Activated naive CD4-positive, alpha-beta T cell treated with Interleukin-2 at 50 U/mL for 16 hours (primary cell): ENCODE data around the gene OR51B2.
"Not testable (repeated sequence)": the region's sequence is repeated elsewhere in the genome, so short reads cannot be mapped to it uniquely, and the experiment has no call there.

Source experiments
- DNase-seq: peaks from one replicate; pipeline ENCODE4 v3.0.0-alpha.2; 2020

The OR51B2 gene

DNA sequence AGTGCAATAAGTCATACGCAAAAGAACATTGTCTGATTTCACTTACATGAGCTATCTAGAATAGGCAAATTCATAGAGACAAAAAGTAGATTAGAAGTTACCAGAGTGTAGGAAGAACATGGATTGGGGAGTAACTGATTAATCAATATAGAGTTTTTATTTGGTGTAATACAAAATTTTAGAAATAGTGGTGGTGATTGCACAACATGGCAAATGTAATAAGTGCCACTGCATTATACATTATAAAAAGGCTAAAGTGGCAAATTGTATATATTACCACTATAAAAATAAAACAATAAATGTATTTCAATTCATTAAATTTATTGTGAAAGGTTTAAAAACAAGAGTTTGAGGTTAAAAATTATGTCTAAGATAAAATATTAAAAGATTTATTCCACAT, 13.7 kb downstream of the OR51B2 start:
- DNase-seq = no peak

DNA sequence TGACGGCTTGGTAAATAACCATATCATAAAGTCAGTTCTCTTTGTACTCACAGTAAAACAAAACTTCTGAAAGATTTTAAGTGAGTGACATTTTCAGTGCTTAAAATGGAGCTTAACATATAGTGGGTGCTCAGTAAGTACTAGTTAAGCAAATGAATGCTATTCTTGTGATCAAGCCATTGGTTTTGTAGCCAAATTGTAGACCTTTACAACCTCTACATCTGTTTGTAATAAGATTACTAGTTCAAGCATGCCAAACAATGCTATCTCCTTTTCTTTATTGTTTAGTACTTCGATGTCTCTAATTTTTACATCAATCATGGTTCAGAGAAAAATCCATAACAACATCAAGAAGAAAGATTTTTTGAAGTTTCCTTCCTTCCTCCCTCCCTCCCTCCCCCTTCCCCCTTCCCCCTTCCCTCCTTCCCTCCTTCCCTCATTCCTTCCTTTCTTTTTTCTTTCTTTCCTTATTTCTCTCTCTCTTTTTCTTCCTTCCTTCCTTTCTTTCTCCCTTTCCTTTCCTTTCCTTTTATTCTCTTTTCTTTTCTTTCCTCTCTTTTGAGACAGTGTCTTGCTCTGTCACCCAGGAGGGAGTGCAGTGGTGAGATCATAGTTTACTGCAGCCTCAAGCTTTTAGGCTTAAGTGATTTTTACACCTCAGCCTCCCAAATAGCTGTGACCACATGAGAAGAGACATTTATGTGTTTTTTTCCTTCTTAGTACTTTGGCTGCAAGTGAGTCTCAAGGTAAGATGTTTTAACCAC, 16.7 kb downstream of the OR51B2 start:
- no peak for DNase-seq

GRCh38 chr11:5304046-5304445, 20.1 kb downstream of the OR51B2 start:
- no peak for DNase-seq

DNA sequence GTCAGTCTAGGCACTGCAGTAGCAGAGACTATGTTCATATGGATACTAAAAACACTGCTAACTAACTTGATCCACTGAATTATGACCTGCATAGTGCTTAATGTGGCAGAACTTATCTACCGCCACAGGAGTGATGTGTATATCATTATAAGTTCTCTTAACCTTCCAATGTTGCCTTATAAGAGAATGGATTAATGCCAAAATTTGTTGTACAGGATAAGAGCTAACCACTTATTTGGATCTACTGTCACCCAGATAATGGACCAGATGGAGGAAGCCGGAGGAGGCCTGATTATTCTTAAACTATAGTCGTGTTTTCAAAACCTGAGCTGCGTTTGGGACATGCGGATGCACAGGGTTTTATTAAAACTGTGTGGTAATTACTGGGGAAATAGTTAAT, 20.5 kb downstream of the OR51B2 start:
- DNase-seq = no peak

DNA sequence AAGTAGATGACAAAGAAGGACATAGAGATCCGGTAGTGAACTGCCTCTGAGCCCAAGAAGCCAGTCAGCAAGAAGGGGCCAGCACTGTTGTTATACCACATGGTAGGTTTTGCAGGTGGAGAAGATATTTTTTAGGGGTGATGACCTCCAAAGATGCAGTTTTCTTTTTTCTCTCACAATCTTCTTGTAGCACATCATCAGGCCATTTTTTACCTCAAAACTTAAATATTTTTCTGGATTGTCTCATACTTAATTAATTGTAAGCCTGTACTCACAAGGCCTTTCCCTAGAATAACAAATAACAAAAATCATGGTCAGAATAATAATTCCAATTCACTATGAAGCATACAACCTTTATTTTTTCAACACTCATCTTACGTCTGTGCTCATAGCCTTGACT, 22.3 kb downstream of the OR51B2 start, which contains the start of gene OR51B4:
Gene OR51B4, minus strand, starts transcription at position 101 of the 400 bp plus-strand sequence. Its CDS starts 0 bp downstream, at position 101.
- DNase-seq = no peak

- no peak for DNase-seq
Observed at GRCh38 chr11:5300251-5300650, 23.8 kb downstream of the OR51B2 start.

DNA sequence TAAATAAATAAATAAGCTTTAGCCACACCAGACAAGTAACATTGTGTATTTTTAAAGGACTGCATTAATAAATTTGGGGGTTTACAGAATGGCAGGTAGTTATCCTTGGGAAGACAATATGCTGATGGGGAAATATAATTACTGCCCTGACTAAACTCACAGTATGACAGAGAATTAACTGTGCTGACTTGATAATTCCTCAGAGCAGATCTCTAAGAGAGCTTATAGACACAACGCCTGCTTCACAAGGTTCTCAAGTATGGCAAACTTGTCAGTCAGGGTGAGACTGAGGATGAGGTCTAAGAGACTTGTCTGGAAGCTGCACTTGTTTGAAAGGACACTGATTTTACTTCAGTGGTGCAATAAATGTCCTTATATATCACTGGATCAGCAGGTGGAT, 25.6 kb downstream of the OR51B2 start:
- DNase-seq = no peak

DNA sequence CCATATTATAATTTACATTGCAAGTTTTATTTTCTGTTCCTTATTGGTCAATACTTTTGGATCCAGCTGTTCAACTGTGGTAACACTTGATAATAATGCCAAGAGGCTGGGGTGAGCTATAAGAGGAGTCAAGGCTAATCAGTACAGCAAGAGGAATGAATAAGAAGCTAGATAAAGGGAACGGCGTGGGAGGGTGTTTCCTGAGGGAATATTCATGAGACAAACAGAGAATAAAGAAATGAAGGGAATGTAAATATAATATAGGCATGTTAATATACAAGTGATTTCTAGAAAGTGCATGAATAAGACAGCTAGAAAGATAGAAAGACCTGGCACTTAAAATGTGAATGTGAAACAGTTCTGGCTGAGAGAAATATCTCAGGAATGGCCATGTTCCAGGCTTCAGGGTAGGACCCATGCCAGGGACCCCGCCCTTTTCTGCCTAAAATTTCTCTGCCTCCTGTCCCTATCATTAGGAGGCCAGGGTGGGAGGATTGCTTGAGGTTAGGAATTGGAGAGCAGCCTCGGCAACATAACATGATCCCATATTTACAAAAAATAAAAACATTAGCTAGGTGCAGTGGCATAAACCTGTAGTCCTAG, 26.3 kb downstream of the OR51B2 start:
- no peak for DNase-seq

DNA sequence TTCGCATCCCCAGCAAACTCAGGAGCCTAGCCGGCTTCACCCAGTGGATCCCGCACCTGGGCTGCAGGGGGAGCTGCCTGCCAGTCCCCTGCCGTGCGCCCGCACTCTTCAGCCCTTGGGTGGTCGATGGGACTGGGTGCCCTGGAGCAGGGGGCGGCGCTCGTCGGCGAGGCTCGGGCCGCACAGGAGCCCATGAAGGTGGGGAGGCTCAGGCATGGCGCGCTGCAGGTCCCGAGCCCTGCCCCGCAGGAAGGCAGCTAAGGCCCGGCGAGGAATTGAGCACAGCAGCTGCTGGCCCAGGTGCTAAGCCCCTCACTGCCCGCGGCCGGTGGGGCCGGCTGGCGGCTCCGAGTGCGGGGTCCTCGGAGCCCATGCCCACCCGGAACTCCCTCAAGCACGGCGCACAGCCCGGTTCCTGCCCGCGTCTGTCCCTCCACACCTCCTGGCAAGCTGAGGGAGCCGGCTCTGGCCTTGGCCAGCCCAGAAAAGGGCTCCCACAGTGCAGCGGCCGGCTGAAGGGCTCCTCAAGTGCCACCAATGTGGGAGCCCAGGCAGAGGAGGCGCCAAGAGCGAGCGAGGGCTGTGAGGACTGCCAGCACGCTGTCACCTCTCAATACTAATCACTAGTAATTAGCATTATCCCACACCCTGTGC, 29.6 kb downstream of the OR51B2 start:
- not testable (repeated sequence) for DNase-seq

DNA sequence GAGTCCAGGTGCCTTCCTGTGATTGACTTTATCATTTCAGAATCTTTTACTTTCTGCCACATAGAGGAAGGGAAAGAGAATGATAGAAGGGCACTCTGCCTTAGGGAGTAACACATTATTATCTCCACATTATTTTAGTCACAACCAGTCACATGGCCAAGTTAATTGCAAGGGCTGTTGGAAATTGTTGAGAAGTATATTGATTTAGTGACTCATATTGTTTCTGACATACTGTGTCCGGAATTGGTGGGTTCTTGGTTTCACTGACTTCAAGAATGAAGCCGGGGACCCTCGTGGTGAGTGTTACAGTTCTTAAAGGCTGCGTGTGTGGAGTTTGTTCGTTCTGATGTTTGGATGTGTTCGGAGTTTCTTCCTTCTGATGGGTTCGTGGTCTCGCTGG, 31.1 kb downstream of the OR51B2 start:
- DNase-seq = no peak

DNA sequence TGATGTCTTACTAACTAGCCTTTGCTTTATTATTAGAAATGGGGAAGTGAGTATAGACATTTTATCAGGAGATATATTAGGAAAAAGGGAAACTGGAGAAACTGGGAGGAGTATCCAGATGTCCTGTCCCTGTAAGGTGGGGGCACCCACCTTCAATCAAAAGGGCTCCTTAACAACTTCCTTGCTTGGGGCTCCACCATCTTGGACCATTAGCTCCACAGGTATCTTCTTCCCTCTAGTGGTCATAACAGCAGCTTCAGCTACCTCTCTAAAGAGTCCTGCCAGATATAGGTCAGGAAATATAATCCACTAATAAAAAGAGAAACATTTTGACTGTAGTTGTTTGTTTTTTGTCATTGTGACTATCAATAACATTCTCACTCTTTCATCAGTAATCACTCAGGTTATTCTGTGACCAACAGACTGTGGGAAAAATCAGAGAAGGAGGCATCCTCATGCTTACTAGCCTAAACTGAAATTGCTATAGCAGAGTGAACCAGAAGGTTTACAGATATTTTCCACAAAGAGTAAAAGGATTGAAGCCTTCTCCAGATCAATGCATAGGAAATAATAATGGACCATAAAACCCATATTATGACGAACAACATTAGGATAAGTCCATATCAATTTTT, 32.8 kb downstream of the OR51B2 start:
- no peak for DNase-seq

- DNase-seq = no peak
Observed at GRCh38 chr11:5290106-5290505, 34.0 kb downstream of the OR51B2 start.

GRCh38 chr11:5289696-5290095, 34.4 kb downstream of the OR51B2 start:
- no peak for DNase-seq

DNA sequence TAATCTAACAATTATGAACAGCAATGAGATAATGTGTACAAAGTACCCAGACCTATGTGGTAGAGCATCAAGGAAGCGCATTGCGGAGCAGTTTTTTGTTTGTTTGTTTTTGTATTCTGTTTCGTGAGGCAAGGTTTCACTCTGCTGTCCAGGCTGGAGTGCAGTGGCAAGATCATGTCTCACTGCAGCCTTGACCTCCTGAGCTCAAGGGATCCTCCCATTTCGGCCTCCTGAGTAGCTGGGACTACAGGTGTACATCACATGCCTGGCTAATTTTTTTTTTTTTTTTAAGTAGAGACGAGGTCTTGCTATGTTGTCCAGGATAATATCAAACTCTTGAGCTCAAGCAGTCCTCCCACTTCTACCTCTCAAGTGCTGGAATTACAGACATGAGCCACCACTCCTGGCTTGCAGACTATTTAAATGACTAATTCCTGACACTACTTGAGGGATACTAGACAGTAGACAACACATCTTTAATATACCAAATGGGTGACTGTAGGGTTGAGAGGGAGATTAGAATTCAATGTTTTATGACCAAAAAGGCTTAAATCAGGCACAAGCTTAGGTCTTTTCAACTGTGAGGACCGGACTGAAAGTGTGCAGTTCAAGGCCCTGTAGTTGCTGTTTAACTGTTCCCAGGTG, 35.1 kb downstream of the OR51B2 start:
- no peak for DNase-seq

DNA sequence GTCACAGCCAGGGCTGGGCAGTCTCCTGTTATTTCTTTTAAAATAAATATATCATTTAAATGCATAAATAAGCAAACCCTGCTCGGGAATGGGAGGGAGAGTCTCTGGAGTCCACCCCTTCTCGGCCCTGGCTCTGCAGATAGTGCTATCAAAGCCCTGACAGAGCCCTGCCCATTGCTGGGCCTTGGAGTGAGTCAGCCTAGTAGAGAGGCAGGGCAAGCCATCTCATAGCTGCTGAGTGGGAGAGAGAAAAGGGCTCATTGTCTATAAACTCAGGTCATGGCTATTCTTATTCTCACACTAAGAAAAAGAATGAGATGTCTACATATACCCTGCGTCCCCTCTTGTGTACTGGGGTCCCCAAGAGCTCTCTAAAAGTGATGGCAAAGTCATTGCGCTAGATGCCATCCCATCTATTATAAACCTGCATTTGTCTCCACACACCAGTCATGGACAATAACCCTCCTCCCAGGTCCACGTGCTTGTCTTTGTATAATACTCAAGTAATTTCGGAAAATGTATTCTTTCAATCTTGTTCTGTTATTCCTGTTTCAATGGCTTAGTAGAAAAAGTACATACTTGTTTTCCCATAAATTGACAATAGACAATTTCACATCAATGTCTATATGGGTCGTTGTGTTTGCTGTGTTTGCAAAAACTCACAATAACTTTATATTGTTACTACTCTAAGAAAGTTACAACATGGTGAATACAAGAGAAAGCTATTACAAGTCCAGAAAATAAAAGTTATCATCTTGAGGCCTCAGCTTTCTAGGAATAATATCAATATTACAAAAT, 35.8 kb downstream of the OR51B2 start:
- no peak for DNase-seq

GRCh38 chr11:5286901-5287300, 37.2 kb downstream of the OR51B2 start:
- no peak for DNase-seq

DNA sequence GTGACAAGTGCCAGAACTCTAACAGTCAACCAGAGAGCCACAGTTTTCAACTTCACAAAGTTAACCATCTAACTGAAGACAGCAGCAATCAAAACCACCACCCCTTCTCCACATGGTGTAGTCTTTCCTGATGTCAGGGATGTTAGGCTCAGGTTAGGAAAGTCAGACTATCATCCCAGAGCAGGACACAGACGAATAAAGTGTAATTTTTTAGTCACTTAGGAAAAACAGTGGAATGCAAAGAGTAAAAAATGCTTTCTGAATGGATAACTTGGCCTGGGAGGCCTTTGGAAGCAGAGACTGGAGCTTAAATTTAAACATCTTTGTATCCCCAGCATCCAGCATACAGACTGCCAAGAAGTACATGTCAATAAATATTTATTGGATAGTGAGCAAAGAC, 37.7 kb downstream of the OR51B2 start:
- no peak for DNase-seq

DNA sequence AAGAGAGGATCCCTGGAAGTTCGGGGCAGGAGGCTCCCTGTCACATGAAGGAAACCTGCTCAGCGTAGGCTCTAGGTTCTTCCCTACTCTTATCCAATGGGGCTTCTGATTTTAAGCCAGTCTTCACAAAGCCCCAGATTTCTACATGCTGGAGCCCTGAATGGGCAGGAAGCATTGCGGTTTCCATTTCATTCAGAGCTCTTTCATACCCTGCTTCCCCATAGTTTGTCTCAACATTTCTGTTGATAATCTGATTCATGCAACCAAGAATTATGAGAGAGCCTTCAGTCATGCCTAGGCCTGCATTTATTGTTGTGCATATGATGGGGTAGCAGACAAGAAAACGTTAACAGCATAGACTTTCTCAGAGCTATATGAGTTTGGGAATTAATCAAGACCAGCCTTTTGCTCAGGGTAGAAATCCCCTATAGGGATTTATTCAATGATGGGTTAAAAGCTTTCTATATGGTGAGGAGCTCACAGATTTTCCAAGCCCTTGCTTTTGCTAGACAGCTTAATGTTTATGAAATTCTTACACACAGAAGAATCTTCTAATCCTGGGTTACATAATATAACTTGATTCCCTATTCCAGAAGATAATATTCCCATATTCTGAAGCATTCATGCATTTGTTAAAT, 38.3 kb downstream of the OR51B2 start:
- no peak for DNase-seq

- no peak for DNase-seq
Observed at GRCh38 chr11:5284637-5285036, 39.5 kb downstream of the OR51B2 start.

DNA sequence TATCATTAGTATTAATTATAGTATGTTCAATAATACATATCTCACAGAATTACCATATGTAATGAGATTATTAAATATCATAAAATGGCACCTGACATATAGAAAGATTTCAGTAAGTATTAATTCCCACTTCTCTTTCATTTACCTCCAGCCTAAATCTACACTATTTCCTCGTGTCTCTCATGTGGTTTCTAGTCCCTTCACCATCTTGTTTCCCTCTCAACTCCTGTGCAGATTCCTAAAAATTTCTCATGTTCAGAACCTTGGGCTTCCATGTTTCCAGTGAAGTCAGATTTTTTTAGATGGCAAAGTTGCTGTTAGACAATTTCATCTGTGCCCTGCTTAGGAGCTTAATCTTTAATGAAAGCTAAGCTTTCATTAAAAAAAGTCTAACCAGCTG, 40.2 kb downstream of the OR51B2 start:
- DNase-seq = no peak

GRCh38 chr11:5283086-5283485, 41.0 kb downstream of the OR51B2 start:
- no peak for DNase-seq

DNA sequence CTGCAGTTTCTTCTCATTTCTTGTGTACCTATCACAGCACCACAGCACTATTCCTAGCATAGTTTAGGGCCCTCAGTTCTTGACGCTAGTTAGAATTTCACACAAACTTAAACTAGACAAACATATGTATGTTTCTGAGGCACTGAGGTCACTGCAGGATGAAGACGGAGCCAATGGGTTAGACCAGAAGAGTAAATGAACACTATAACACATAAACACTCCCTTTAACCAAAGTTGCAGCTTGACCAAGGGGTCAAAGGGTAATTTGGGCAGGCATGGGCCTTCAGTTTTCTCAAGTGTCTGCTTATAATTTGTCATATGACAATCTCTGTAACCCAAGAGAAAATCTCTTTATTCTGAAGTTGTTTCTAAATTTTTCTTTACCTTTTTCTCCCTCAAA, 41.5 kb downstream of the OR51B2 start:
- no peak for DNase-seq
